GM12873 (cell line): ENCODE measurements around the gene FSIP1.

Experiments
- CTCF ChIP-seq: IDR thresholded peaks from 2 replicates; pipeline ENCODE4 v1.5.1; 2012; ENCODE audit warnings: low read depth, mild to moderate bottlenecking, moderate library complexity, low read length, control low read depth; ENCODE audit not compliant: insufficient read depth; ENCODE audit errors: missing control alignments

The FSIP1 gene

GRCh38 chr15:39554746-39555387 is 227.8 kb downstream of the FSIP1 start:
- TF ChIP-seq CTCF, result no peak

- no peak for TF ChIP-seq CTCF
Measured at GRCh38 chr15:39553947-39554693, 228.5 kb downstream of the FSIP1 start.

GRCh38 chr15:39552556-39552955 is 230.1 kb downstream of the FSIP1 start:
- no peak for TF ChIP-seq CTCF

DNA sequence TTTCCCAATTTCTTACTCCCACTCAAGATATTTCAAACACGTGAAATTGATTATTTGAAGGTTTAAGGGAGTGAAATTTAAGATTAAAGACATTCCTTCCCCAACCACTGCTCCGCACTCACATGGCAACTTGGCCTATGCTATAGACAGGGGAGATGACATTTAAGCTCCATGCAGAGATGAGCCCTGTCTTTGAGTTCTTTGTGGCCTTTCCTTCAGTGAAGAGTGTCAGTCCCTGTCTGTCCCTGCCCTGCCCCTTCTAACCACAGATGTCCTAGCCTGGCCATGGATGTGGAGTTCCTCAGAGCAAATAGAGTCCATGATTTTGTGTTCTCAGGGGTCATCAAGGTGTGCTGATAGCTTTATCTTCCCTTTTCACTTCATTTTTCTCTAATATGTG is 231.2 kb downstream of the FSIP1 start:
- no peak for TF ChIP-seq CTCF
